Osteoblast (primary cell): ENCODE measurements around the gene B9D2. TPM values are rescaled to one million over a fixed set of nuclear protein-coding genes. Genes with fewer than 3 reads are reported as not detected.

ENCODE experiments used
- DNase-seq: peaks from one replicate; pipeline ENCODE4 v3.0.0; 2011; ENCODE audit warnings: low spot score, mixed read lengths; ENCODE audit not compliant: insufficient read length; ENCODE audit errors: missing footprints
- H2AFZ ChIP-seq: 2 replicates; pipeline ENCODE4 v1.6.0; 2011; ENCODE audit warnings: mild to moderate bottlenecking, low read length
- H3K27ac ChIP-seq: 2 replicates; pipeline ENCODE4 v1.5.1; 2011; ENCODE audit warnings: mild to moderate bottlenecking, low read depth, low read length, moderate library complexity
- H3K27me3 ChIP-seq: 2 replicates; pipeline ENCODE4 v1.6.0; 2012; ENCODE audit warnings: mild to moderate bottlenecking, control low read depth, inconsistent platforms, low read length, moderate library complexity; ENCODE audit not compliant: insufficient read depth
- H3K36me3 ChIP-seq: 2 replicates; pipeline ENCODE4 v1.5.1; 2011; ENCODE audit warnings: mild to moderate bottlenecking, low read length, control low read depth, moderate library complexity; ENCODE audit not compliant: insufficient read depth
- H3K4me1 ChIP-seq: 2 replicates; pipeline ENCODE4 v1.5.1; 2011; ENCODE audit warnings: mild to moderate bottlenecking, low read length, control low read depth, moderate library complexity; ENCODE audit not compliant: insufficient read depth
- H3K4me2 ChIP-seq: 2 replicates; pipeline ENCODE4 v1.6.0; 2011; ENCODE audit warnings: mild to moderate bottlenecking, low read length; ENCODE audit not compliant: insufficient read depth
- H3K4me3 ChIP-seq: fragments of 200-600 bp; sonication (generic); 3 replicates; pipeline ENCODE4 v1.5.1; 2012; ENCODE audit warnings: mild to moderate bottlenecking, low read length, inconsistent platforms; ENCODE audit not compliant: insufficient read depth
- H3K79me2 ChIP-seq: 2 replicates; pipeline ENCODE4 v1.6.0; 2012; ENCODE audit warnings: mild to moderate bottlenecking, low read length, control low read depth, inconsistent platforms; ENCODE audit not compliant: insufficient read depth
- H3K9me3 ChIP-seq: 2 replicates; pipeline ENCODE4 v1.5.1; 2011; ENCODE audit warnings: low read depth, low read length, control low read depth
- H4K20me1 ChIP-seq: 2 replicates; pipeline ENCODE4 v1.6.0; 2012; ENCODE audit warnings: mild to moderate bottlenecking, low read length, control low read depth; ENCODE audit not compliant: insufficient read depth
- total RNA-seq: library from RNA; depleted of rRNA; stranded (reverse); fragments of >200 nt; gene quantifications from 2 replicates; pipeline ENCODE4 v1.2.3, GENCODE V29; 2012
- TF ChIP-seq, protein P1 (sequence below): IDR thresholded peaks from 2 replicates; pipeline ENCODE4 v1.5.1; 2011; ENCODE audit warnings: mild to moderate bottlenecking, low read depth, low read length, moderate library complexity; ENCODE audit errors: extremely low read depth

B9D2 gene
- total RNA-seq, 1 donor, result 6.5 TPM

DNA sequence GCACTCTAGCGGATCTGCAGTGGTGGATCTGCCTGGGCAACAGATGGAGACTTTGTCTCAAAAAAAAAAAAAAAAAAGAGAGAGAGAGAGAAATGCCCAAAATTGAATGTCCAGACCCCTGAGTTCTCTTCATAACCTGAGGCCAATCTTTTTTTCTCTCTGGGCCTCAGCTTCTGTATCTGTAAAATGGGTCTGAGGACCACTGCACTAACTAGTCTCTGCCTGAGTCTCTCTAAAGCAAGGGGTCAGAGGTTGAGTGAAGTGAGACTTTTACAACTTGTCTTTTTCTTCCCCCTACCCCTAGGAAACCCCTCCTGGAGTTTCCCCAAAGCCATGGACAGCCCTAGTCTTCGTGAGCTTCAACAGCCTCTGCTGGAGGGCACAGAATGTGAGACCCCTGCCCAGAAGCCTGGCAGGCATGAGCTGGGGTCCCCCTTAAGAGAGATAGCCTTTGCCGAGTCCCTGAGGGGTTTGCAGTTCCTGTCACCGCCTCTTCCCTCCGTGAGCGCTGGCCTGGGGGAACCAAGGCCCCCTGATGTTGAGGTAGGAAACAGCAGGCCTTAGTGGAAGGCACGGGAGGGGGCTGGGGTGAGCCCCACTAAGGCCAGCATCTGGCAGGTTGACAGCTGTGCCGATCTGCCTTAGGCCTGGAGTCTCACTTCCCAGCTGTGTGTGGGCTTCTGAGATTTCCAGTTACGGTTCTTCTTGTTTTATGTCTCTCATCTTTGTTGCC, 14.2 kb upstream of the B9D2 start:
- peaks cover 12% of the 10 kb centered on the region for H3K4me1 ChIP-seq
- no peak for DNase-seq
- TF ChIP-seq, protein P1, sequence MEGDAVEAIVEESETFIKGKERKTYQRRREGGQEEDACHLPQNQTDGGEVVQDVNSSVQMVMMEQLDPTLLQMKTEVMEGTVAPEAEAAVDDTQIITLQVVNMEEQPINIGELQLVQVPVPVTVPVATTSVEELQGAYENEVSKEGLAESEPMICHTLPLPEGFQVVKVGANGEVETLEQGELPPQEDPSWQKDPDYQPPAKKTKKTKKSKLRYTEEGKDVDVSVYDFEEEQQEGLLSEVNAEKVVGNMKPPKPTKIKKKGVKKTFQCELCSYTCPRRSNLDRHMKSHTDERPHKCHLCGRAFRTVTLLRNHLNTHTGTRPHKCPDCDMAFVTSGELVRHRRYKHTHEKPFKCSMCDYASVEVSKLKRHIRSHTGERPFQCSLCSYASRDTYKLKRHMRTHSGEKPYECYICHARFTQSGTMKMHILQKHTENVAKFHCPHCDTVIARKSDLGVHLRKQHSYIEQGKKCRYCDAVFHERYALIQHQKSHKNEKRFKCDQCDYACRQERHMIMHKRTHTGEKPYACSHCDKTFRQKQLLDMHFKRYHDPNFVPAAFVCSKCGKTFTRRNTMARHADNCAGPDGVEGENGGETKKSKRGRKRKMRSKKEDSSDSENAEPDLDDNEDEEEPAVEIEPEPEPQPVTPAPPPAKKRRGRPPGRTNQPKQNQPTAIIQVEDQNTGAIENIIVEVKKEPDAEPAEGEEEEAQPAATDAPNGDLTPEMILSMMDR, result no peak

GRCh38 chr19:41376998-41377365, 13.0 kb upstream of the B9D2 start:
- no peaks in the 10 kb centered on the region for H3K36me3 ChIP-seq
- peaks cover 13% of the 10 kb centered on the region for H4K20me1 ChIP-seq
- H2AFZ ChIP-seq, result peak overlapping the region; percentile 91
- peaks cover 14% of the 10 kb centered on the region for H3K79me2 ChIP-seq
- peaks cover 12% of the 10 kb centered on the region for H3K4me1 ChIP-seq
- H3K4me3 ChIP-seq, result peak overlapping the region; percentile 81
- H3K4me2 ChIP-seq, result peak overlapping the region; percentile 99
- TF ChIP-seq, protein P1, result no peak
- no peak for DNase-seq
- H3K27ac ChIP-seq, result no peak overlapping the region
- no peaks in the 10 kb centered on the region for H3K9me3 ChIP-seq
- H3K27me3 ChIP-seq, result no peaks in the 10 kb centered on the region

More for the DNA sequence above, 14.2 kb upstream of the B9D2 start:
- Histone ChIP-seq H3K79me2 (peaks cover 9% of the 10 kb centered on the region), H3K4me3 (no peak overlapping the region), H3K27ac (no peak overlapping the region), H3K4me2 (no peak overlapping the region), H4K20me1 (peaks cover 13% of the 10 kb centered on the region), H2AFZ (no peak overlapping the region), H3K9me3 (no peaks in the 10 kb centered on the region), H3K36me3 (no peaks in the 10 kb centered on the region), H3K27me3 (no peaks in the 10 kb centered on the region)

- no peaks in the 10 kb centered on the region for H3K27me3 ChIP-seq
- peaks cover 13% of the 10 kb centered on the region for H4K20me1 ChIP-seq
- peak within 1 kb of the TSS; percentile 99 for H3K4me2 ChIP-seq
- peak within 1 kb of the TSS; percentile 91 for H2AFZ ChIP-seq
- H3K79me2 ChIP-seq, result peaks cover 18% of the 10 kb centered on the region
- no peaks in the 10 kb centered on the region for H3K9me3 ChIP-seq
- peak within 1 kb of the TSS; percentile 41 for H3K27ac ChIP-seq
- peak; percentile 88 for DNase-seq
- H3K4me3 ChIP-seq, result peak within 1 kb of the TSS; percentile 81
- TF ChIP-seq, protein P1, result no peak
- H3K4me1 ChIP-seq, result peaks cover 12% of the 10 kb centered on the region
- H3K36me3 ChIP-seq, result no peaks in the 10 kb centered on the region
Observed at GRCh38 chr19:41376241-41376997, 12.5 kb upstream of the B9D2 start, which contains the start of gene TMEM91. TSS of gene TMEM91 (plus strand) at chr19:41376533. CDS start at chr19:41378310, 1,777 bp downstream.

DNA sequence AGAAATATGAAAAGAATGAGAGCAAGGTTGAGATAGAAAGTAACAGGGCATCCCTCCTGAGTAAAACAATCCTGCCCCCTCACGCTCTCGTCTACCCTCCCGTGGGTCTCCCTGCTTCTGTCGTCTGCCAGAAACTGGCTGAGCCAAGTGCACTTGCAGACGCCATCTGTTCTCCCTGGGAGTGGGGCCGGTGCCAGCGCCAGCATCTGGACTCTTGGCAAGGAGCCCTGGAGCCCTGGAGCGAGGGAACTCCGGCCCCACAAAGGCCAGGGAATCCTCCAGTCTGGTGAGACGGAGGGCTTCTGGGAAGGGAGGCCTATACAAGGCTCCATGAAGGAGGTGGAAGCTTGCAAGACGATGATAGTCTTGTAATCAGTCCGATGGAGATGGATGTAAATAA, 10.0 kb upstream of the B9D2 start:
- Histone ChIP-seq H3K36me3 (no peaks in the 10 kb centered on the region), H2AFZ (no peak overlapping the region), H3K79me2 (peaks cover 26% of the 10 kb centered on the region), H3K9me3 (no peaks in the 10 kb centered on the region), H3K4me3 (no peak overlapping the region), H3K27ac (no peak overlapping the region), H3K4me2 (peak overlapping the region; percentile 11), H3K4me1 (peaks cover 12% of the 10 kb centered on the region), H3K27me3 (no peaks in the 10 kb centered on the region), H4K20me1 (peaks cover 13% of the 10 kb centered on the region)
- TF ChIP-seq, protein P1, result no peak
- peak; percentile 85 for DNase-seq
